GM12878 (cell line): Measurements from ENCODE around the gene NFE2L2. TPM values are rescaled to one million over a fixed set of nuclear protein-coding genes. Genes with fewer than 3 reads are reported as not detected.

Experiments
- BMI1 ChIP-seq: fragments of 450-650 bp; IDR thresholded peaks from 2 replicates; pipeline ENCODE4 v1.6.1; 2016; ENCODE audit warnings: mild to moderate bottlenecking, moderate library complexity, borderline replicate concordance
- CHD1 ChIP-seq: IDR thresholded peaks from 2 replicates; pipeline ENCODE4 v1.6.1; 2012; ENCODE audit warnings: low read depth, low read length, improper control_type of control experiment
- CREM ChIP-seq: IDR thresholded peaks from 2 replicates; pipeline ENCODE4 v1.6.1; 2014; ENCODE audit warnings: antibody characterized with exemption, low read depth
- E4F1 ChIP-seq: fragments of 450-650 bp; IDR thresholded peaks from 2 replicates; pipeline ENCODE4 v1.6.1; 2018; ENCODE audit warnings: borderline replicate concordance, mild to moderate bottlenecking; ENCODE audit not compliant: partially characterized antibody
- EGR1 ChIP-seq, 2 experiments: IDR thresholded peaks; 1 replicate in 1 of 2; 2 replicates in 1 of 2; pipeline ENCODE4 v1.6.1; 2011 to 2012; ENCODE audit warnings: low read depth in 2 of 2, low read length in 2 of 2, borderline replicate concordance in 1 of 2, mild to moderate bottlenecking in 1 of 2, moderate library complexity in 1 of 2
- GABPA ChIP-seq: IDR thresholded peaks from 2 replicates; pipeline ENCODE4 v1.6.1; 2014; ENCODE audit warnings: antibody characterized with exemption, low read depth, mild to moderate bottlenecking, inconsistent platforms
- GATAD2B ChIP-seq: fragments of 450-650 bp; conservative IDR thresholded peaks from 2 replicates; pipeline ENCODE4 v1.6.1; 2017; ENCODE audit warnings: low read depth, mild to moderate bottlenecking, moderate library complexity
- KAT2A ChIP-seq: conservative IDR thresholded peaks from 2 replicates; pipeline ENCODE4 v1.6.1; 2011; ENCODE audit warnings: low read depth, low read length; ENCODE audit not compliant: control insufficient read depth
- MEF2A ChIP-seq: IDR thresholded peaks from 2 replicates; pipeline ENCODE4 v1.6.1; 2011; ENCODE audit warnings: low read depth, mild to moderate bottlenecking, low read length, moderate library complexity; ENCODE audit not compliant: insufficient read depth
- NFYB ChIP-seq: IDR thresholded peaks from 2 replicates; pipeline ENCODE4 v1.6.1; 2011; ENCODE audit warnings: low read depth, mild to moderate bottlenecking, low read length, improper control_type of control experiment, moderate library complexity; ENCODE audit not compliant: insufficient read depth
- PBX3 ChIP-seq: IDR thresholded peaks from 2 replicates; pipeline ENCODE4 v1.6.1; 2011; ENCODE audit warnings: mild to moderate bottlenecking, low read depth, low read length, moderate library complexity; ENCODE audit not compliant: insufficient replicate concordance
- POLR2A ChIP-seq: IDR thresholded peaks from 2 replicates; pipeline ENCODE4 v1.6.1; 2011; ENCODE audit warnings: low read depth, mild to moderate bottlenecking, low read length
- RCOR1 ChIP-seq: conservative IDR thresholded peaks from 2 replicates; pipeline ENCODE4 v1.6.1; 2012; ENCODE audit warnings: low read depth, low read length, improper control_type of control experiment
- RFX5 ChIP-seq: IDR thresholded peaks from 2 replicates; pipeline ENCODE4 v1.6.1; 2011; ENCODE audit warnings: low read depth, low read length, improper control_type of control experiment
- SIN3A ChIP-seq: IDR thresholded peaks from 2 replicates; pipeline ENCODE4 v1.6.1; 2012; ENCODE audit warnings: low read depth, low read length, improper control_type of control experiment
- SP1 ChIP-seq: IDR thresholded peaks from one replicate; pipeline ENCODE4 v1.6.1; 2011; ENCODE audit warnings: low read depth, low read length
- SREBF2 ChIP-seq: IDR thresholded peaks from 2 replicates; pipeline ENCODE4 v1.6.1; 2012; ENCODE audit warnings: mild to moderate bottlenecking, low read length
- STAT1 ChIP-seq: fragments of 450-650 bp; conservative IDR thresholded peaks from 2 replicates; pipeline ENCODE4 v1.6.1; 2014; ENCODE audit warnings: antibody characterized with exemption, mild to moderate bottlenecking
- SUPT20H ChIP-seq: IDR thresholded peaks from 2 replicates; pipeline ENCODE4 v1.6.1; 2011; ENCODE audit warnings: low read depth, mild to moderate bottlenecking, low read length, moderate library complexity, borderline replicate concordance; ENCODE audit not compliant: control insufficient read depth
- TAF1 ChIP-seq: IDR thresholded peaks from 2 replicates; pipeline ENCODE4 v1.6.1; 2011; ENCODE audit warnings: mild to moderate bottlenecking, low read depth, low read length, borderline replicate concordance
- TARDBP ChIP-seq: IDR thresholded peaks from 2 replicates; pipeline ENCODE4 v1.6.1; 2016; ENCODE audit warnings: borderline replicate concordance
- ZBTB40 ChIP-seq: fragments of 450-650 bp; IDR thresholded peaks from 2 replicates; pipeline ENCODE4 v1.6.1; 2016; ENCODE audit warnings: mild to moderate bottlenecking, moderate library complexity, borderline replicate concordance
- polyA plus RNA-seq, 11 experiments: library from polyadenylated mRNA; depleted of rRNA in 4 of 11; unstranded in 6 of 11; stranded (reverse) in 5 of 11; fragments of >200 nt; fragmentation: Nextera tagmentation in 4 of 11; fragmentation: Illumina TruSeq in 1 of 11; extraction: Ambion mirVana in 4 of 11; extraction: Trizol in 1 of 11; gene quantifications; 1 replicate in 1 of 11; 2 replicates in 10 of 11; pipeline versions ENCODE4 v1.2.1 to v1.2.3, GENCODE V29; 2011 to 2016; ENCODE audit warnings: inconsistent platforms in 2 of 11, missing spikeins in 2 of 11, low read depth in 1 of 11
- total RNA-seq, 4 experiments: library from RNA; depleted of rRNA in 3 of 4; stranded (reverse); fragments of >200 nt in 3 of 4; fragmentation: Illumina TruSeq in 1 of 4; extraction: Trizol in 1 of 4; gene quantifications; 2 replicates each; pipeline versions ENCODE4 v1.2.1 to v1.2.3, GENCODE V29; 2013 to 2021

NFE2L2 gene
- total and polyA plus RNA-seq, 10 of the 15 experiments (the other 5 are each of a cell fraction or from before 2014, with no cell fraction given), result 18.4 to 69.8 (median 37.1) TPM

DNA sequence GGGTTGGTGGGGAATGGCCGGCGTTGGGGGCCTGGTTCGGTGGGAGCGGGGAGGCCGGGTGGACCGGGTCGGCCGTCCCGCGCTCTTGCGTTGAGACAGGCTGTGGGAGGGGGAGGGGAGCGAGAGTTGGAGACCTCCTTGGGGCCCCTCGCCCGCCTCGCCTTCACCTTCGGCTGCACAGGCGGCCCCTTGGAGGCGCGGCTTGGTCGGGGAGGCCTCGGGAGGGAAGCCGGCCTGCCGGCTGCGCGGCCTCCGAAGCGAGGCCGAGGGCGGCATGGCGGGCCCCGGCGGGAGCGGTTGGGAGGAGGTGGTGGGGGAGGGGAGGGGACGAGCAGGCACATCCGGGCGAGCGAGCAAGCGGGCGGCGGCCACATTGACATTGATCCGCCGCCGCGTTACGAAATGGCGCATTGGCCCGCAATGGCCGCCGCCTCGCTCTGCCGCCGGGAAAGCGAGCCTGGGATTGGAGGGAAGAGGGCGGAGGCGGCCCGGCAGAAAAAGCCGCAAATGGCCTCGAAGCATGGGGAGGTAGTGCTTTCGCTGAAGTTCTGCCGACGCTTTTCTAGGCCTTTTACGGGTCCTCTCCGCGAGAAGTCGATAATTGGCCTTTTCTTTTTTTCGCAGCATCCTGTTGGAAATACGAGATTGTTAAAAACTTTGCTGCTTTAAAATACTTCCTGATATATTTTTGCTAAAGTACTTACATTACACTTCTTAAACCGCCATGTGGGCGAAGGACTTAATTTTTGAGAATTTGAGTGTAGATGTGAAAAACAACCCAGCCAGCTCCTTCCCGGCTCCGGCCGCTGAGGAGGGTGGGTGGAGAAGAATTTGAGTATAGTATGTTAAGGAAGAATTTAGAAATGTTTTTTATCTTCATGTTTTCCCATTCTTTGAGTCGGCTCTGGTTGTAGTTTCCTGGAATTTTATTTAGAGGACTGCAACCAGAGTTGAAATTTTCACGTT, 51.4 kb downstream of the NFE2L2 start (continued):
- TF ChIP-seq E4F1 (no peak), SIN3A (no peak; the same call in 1 of the 2 replicates), SREBF2 (no peak), ZBTB40 (no peak; the same call in 1 of the 2 replicates), TARDBP (no peak), STAT1 (no peak), GATAD2B (0 out of 2 replicates have a peak, but pooled peaks have one; percentile 58), CREM (peak; percentile 12; the same call in 1 of the 2 replicates), TAF1 (peak; percentile 55; the same call in 1 of the 2 replicates), POLR2A (peak; percentile 90), KAT2A (no peak), PBX3 (no peak), SUPT20H (no peak), EGR1 (IDR thresholded peaks at IDR 0.05; ENCODE audit: borderline replicate concordance in 1 of 2, low read depth in 2 of 2, low read length in 2 of 2) (0 out of 3 replicates have a peak, but pooled peaks of 1 of the 2 experiments have one; percentile 2), RCOR1 (no peak), MEF2A (0 out of 2 replicates have a peak, but pooled peaks have one; percentile 11), GABPA (0 out of 2 replicates have a peak, but pooled peaks have one; percentile 24), BMI1 (no peak), CHD1 (peak; percentile 82; the same call in 1 of the 2 replicates), NFYB (0 out of 2 replicates have a peak, but pooled peaks have one; percentile 15), RFX5 (no peak), SP1 (no peak)
